SKM-1 (cell line): ENCODE results near the gene GADD45B.
"Not testable (repeated sequence)": the region's sequence is repeated elsewhere in the genome, so short reads cannot be mapped to it uniquely, and the experiment has no call there.

ENCODE experiments used
- DNase-seq: peaks from one replicate; lab custom pipeline; 2025; ENCODE audit not compliant: unreplicated experiment; lab: John Stamatoyannopoulos, UW

The GADD45B gene

GRCh38 chr19:2443785-2444182, 32.1 kb upstream of the GADD45B start:
- no peak for DNase-seq

- DNase-seq = no peak
Measured at GRCh38 chr19:2444251-2445002, 31.5 kb upstream of the GADD45B start.

GRCh38 chr19:2446381-2446780, 29.5 kb upstream of the GADD45B start:
- no peak for DNase-seq

- DNase-seq = no peak
Measured at GRCh38 chr19:2449019-2449418, 26.9 kb upstream of the GADD45B start.

GRCh38 chr19:2451138-2451537, 24.8 kb upstream of the GADD45B start:
- DNase-seq = no peak

GRCh38 chr19:2451741-2452140, 24.2 kb upstream of the GADD45B start:
- DNase-seq = no peak

GRCh38 chr19:2453431-2454025, 22.4 kb upstream of the GADD45B start:
- DNase-seq = no peak

- no peak for DNase-seq
Measured at GRCh38 chr19:2454199-2454961, 21.5 kb upstream of the GADD45B start.

- DNase-seq = no peak
Measured at GRCh38 chr19:2454962-2455850, 20.7 kb upstream of the GADD45B start.

- no peak for DNase-seq
Measured at GRCh38 chr19:2455851-2456570, 19.9 kb upstream of the GADD45B start.

- no peak for DNase-seq
Measured at GRCh38 chr19:2457394-2458037, 18.4 kb upstream of the GADD45B start.

GRCh38 chr19:2458054-2458453, 17.9 kb upstream of the GADD45B start:
- no peak for DNase-seq

GRCh38 chr19:2458776-2459175, 17.2 kb upstream of the GADD45B start:
- DNase-seq = not testable (repeated sequence)

- DNase-seq = no peak
Measured at GRCh38 chr19:2460245-2460644, 15.7 kb upstream of the GADD45B start.

- no peak for DNase-seq
Measured at GRCh38 chr19:2461751-2462634, 13.9 kb upstream of the GADD45B start.

- DNase-seq = no peak
Measured at GRCh38 chr19:2462635-2463421, 13.1 kb upstream of the GADD45B start.

GRCh38 chr19:2463694-2464093, 12.2 kb upstream of the GADD45B start:
- not testable (repeated sequence) for DNase-seq

- no peak for DNase-seq
Measured at GRCh38 chr19:2464389-2464788, 11.5 kb upstream of the GADD45B start.
